CD1c-positive myeloid dendritic cell (primary cell): ENCODE results near the gene MYNN.
"Not testable (repeated sequence)": the region's sequence is repeated elsewhere in the genome, so short reads cannot be mapped to it uniquely, and the experiment has no call there.

Experiments
- DNase-seq: peaks from one replicate; pipeline ENCODE4 v3.0.0-alpha.2; 2016; ENCODE audit errors: extremely low spot score

Gene MYNN

GRCh38 chr3:169772897-169773816, at the start of gene MYNN:
MYNN (plus strand) TSS chr3:169773396; CDS start chr3:169774296, 900 bp downstream.
- DNase-seq, result peak; percentile 94

- DNase-seq, result not testable (repeated sequence)
Observed at GRCh38 chr3:169731857-169732256, 41.3 kb upstream of the MYNN start.

GRCh38 chr3:169739067-169739466, 34.1 kb upstream of the MYNN start:
- DNase-seq, result no peak

GRCh38 chr3:169744366-169745054, 28.7 kb upstream of the MYNN start:
- no peak for DNase-seq

GRCh38 chr3:169746924-169747323, 26.3 kb upstream of the MYNN start:
- no peak for DNase-seq

- DNase-seq, result no peak
Observed at GRCh38 chr3:169748670-169749069, 24.5 kb upstream of the MYNN start.

GRCh38 chr3:169750665-169751064, 22.5 kb upstream of the MYNN start:
- DNase-seq, result no peak

- DNase-seq, result no peak
Observed at GRCh38 chr3:169751875-169752274, 21.3 kb upstream of the MYNN start.

GRCh38 chr3:169754711-169755110, 18.5 kb upstream of the MYNN start:
- DNase-seq, result no peak

GRCh38 chr3:169755488-169755887, 17.7 kb upstream of the MYNN start:
- DNase-seq, result no peak

GRCh38 chr3:169758359-169758994, 14.7 kb upstream of the MYNN start:
- no peak for DNase-seq

GRCh38 chr3:169759256-169759655, 13.9 kb upstream of the MYNN start:
- DNase-seq, result no peak

- no peak for DNase-seq
Observed at GRCh38 chr3:169760479-169760878, 12.7 kb upstream of the MYNN start.

GRCh38 chr3:169764312-169764881, 8.8 kb upstream of the MYNN start:
- DNase-seq, result peak; percentile 88

GRCh38 chr3:169764882-169765612, 8.1 kb upstream of the MYNN start, which contains the start of gene TERC:
TERC (minus strand) TSS chr3:169765060.
- peak; percentile 89 for DNase-seq

- peak; percentile 73 for DNase-seq
Observed at GRCh38 chr3:169769287-169770181, 3.7 kb upstream of the MYNN start, which contains the start of gene ACTRT3. ACTRT3 (minus strand) TSS chr3:169769561; CDS start chr3:169769520, 41 bp downstream.

- peak; percentile 90 for DNase-seq
Observed at GRCh38 chr3:169771497-169772304, 1.5 kb upstream of the MYNN start.

GRCh38 chr3:169772305-169772896, 795 bp upstream of the MYNN start:
- peak; percentile 80 for DNase-seq

- no peak for DNase-seq
Observed at GRCh38 chr3:169774186-169774585, 990 bp downstream of the MYNN start.
